PC-3 (cell line): ENCODE data around the gene MGP. TPM values are rescaled to one million over a fixed set of nuclear protein-coding genes. Genes with fewer than 3 reads are reported as not detected.

ENCODE experiments used
- ATAC-seq: fragments of 200-7000 bp; cut with Tn5 transposase; 2 replicates; pipeline ENCODE4 v1.9.1; 2020; ENCODE audit warnings: mild to moderate bottlenecking, moderate library complexity
- BruUV-seq: library from RNA; stranded (reverse); fragments of 400-500 nt; replicated peaks from 2 replicates; lab custom pipeline; 2021; lab: Mats Ljungman, UMichigan
- CTCF ChIA-PET: fragments of 300-600 bp; sonication (Branson Sonifier 250); formaldehyde crosslinking; loops from one replicate; lab custom pipeline; 2022; ENCODE audit warnings: antibody characterized with exemption; lab: Charles Lee
- POLR2A ChIA-PET: fragments of 300-600 bp; sonication (Branson Sonifier 250); formaldehyde crosslinking; loops from one replicate; lab custom pipeline; 2022; ENCODE audit warnings: antibody characterized with exemption; ENCODE audit not compliant: unreplicated experiment; lab: Charles Lee
- DNase-seq: peaks from one replicate; pipeline ENCODE4 v3.0.0-alpha.2; 2015
- H2AFZ ChIP-seq: fragments of 300-600 bp; sonication (generic); 2 replicates; pipeline ENCODE4 v1.6.0; 2016; ENCODE audit warnings: antibody characterized with exemption, low read length
- H3F3A ChIP-seq: fragments of 300-600 bp; sonication (generic); one replicate; pipeline ENCODE4 v1.6.0; 2017; ENCODE audit warnings: antibody characterized with exemption, low read length, control low read depth, mild to moderate bottlenecking; ENCODE audit not compliant: unreplicated experiment
- H3K27ac ChIP-seq: fragments of 300-600 bp; sonication (generic); 2 replicates; pipeline ENCODE4 v1.5.1; 2016; ENCODE audit warnings: mild to moderate bottlenecking, low read length
- H3K27me3 ChIP-seq: fragments of 300-600 bp; sonication (generic); 2 replicates; pipeline ENCODE4 v1.6.1; 2016; ENCODE audit warnings: low read length, mixed read lengths
- H3K36me3 ChIP-seq: fragments of 300-600 bp; sonication (generic); 2 replicates; pipeline ENCODE4 v1.6.1; 2016; ENCODE audit warnings: low read depth, mixed run types, low read length, mixed read lengths
- H3K4me1 ChIP-seq: fragments of 300-600 bp; sonication (generic); 2 replicates; pipeline ENCODE4 v1.5.1; 2016; ENCODE audit warnings: low read length; ENCODE audit not compliant: insufficient read depth
- H3K4me2 ChIP-seq: fragments of 300-600 bp; sonication (generic); 2 replicates; pipeline ENCODE4 v1.6.0; 2016; ENCODE audit warnings: low read length
- H3K4me3 ChIP-seq: fragments of 300-600 bp; sonication (generic); 2 replicates; pipeline ENCODE4 v1.5.1; 2016; ENCODE audit warnings: mild to moderate bottlenecking, low read length, mixed read lengths
- H3K79me2 ChIP-seq: fragments of 300-600 bp; sonication (generic); 2 replicates; pipeline ENCODE4 v1.6.1; 2017; ENCODE audit warnings: low read length, mixed read lengths
- H3K9ac ChIP-seq: fragments of 300-600 bp; sonication (generic); 2 replicates; pipeline ENCODE4 v1.6.0; 2016; ENCODE audit warnings: mild to moderate bottlenecking, low read length
- H3K9me2 ChIP-seq: fragments of 300-600 bp; sonication (generic); replicated peaks from 2 replicates; pipeline ENCODE4 v1.6.1; 2016; ENCODE audit warnings: mixed run types, low read length, mixed read lengths
- H3K9me3 ChIP-seq: fragments of 300-600 bp; sonication (generic); 2 replicates; pipeline ENCODE4 v1.6.1; 2016; ENCODE audit warnings: low read length, mixed read lengths
- H4K20me1 ChIP-seq: fragments of 300-600 bp; sonication (generic); 2 replicates; pipeline ENCODE4 v1.6.1; 2016; ENCODE audit warnings: low read length, mixed read lengths
- EZH2 ChIP-seq: fragments of 300-600 bp; sonication (generic); IDR thresholded peaks from one replicate; pipeline ENCODE4 v1.6.1; 2017; ENCODE audit warnings: antibody characterized with exemption, mild to moderate bottlenecking, low read length; ENCODE audit not compliant: unreplicated experiment
- EZH2phosphoT487 ChIP-seq: fragments of 300-600 bp; sonication (generic); IDR thresholded peaks from 2 replicates; pipeline ENCODE4 v1.6.1; 2018; ENCODE audit warnings: mild to moderate bottlenecking, antibody characterized with exemption, low read length, borderline replicate concordance
- intact Hi-C: fragments of 100-400 bp; cut with micrococcal nuclease; formaldehyde crosslinking; loops from 2 replicates; pipeline ENCODE4 v1.9.0; 2023
- total RNA-seq: library from RNA; depleted of rRNA; stranded (reverse); fragments of >200 nt; gene quantifications from 2 replicates; pipeline ENCODE4 v1.2.3, GENCODE V29; 2014; rRNA removed
- TF ChIP-seq, protein P1 (sequence below): fragments of 300-600 bp; sonication (generic); conservative IDR thresholded peaks from 2 replicates; pipeline ENCODE4 v1.5.1; 2017; ENCODE audit warnings: antibody characterized with exemption, low read depth, mild to moderate bottlenecking, low read length

MGP gene
- total RNA-seq, 1 experiment from 2014 or later: 0.22 TPM

GRCh38 chr12:14834509-14834908, 51.1 kb downstream of the MGP start:
- Histone ChIP-seq H3K9ac (no peak overlapping the region), H2AFZ (no peak overlapping the region), H3K9me2 (no peaks in the 10 kb centered on the region), H3K4me1 (peaks cover 24% of the 10 kb centered on the region), H3K4me2 (no peak overlapping the region), H3K4me3 (no peak overlapping the region), H3K27me3 (no peaks in the 10 kb centered on the region), H3K9me3 (no peaks in the 10 kb centered on the region), H3K79me2 (no peaks in the 10 kb centered on the region), H3K27ac (no peak overlapping the region), H3K36me3 (no peaks in the 10 kb centered on the region), H4K20me1 (no peaks in the 10 kb centered on the region), H3F3A (peaks cover 5% of the 10 kb centered on the region)
- DNase-seq (no peak), ATAC-seq (no peak)
- POLR2A ChIA-PET: no interaction called here
- CTCF ChIA-PET: no interaction called here
- intact Hi-C loops: no loop called here
- BruUV-seq: no TSS peak
- no peak for TF ChIP-seq EZH2phosphoT487
- TF ChIP-seq, protein P1, sequence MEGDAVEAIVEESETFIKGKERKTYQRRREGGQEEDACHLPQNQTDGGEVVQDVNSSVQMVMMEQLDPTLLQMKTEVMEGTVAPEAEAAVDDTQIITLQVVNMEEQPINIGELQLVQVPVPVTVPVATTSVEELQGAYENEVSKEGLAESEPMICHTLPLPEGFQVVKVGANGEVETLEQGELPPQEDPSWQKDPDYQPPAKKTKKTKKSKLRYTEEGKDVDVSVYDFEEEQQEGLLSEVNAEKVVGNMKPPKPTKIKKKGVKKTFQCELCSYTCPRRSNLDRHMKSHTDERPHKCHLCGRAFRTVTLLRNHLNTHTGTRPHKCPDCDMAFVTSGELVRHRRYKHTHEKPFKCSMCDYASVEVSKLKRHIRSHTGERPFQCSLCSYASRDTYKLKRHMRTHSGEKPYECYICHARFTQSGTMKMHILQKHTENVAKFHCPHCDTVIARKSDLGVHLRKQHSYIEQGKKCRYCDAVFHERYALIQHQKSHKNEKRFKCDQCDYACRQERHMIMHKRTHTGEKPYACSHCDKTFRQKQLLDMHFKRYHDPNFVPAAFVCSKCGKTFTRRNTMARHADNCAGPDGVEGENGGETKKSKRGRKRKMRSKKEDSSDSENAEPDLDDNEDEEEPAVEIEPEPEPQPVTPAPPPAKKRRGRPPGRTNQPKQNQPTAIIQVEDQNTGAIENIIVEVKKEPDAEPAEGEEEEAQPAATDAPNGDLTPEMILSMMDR: no peak
- no peak for TF ChIP-seq EZH2

- intact Hi-C loops: no loop called here
- Histone ChIP-seq H3K27ac (no peak overlapping the region), H3K79me2 (no peaks in the 10 kb centered on the region), H3K9me3 (no peaks in the 10 kb centered on the region), H3K4me3 (no peak overlapping the region), H2AFZ (no peak overlapping the region), H3K27me3 (no peaks in the 10 kb centered on the region), H4K20me1 (no peaks in the 10 kb centered on the region), H3K4me1 (peaks cover 24% of the 10 kb centered on the region), H3K36me3 (no peaks in the 10 kb centered on the region), H3K9me2 (no peaks in the 10 kb centered on the region), H3K9ac (no peak overlapping the region), H3F3A (peaks cover 5% of the 10 kb centered on the region), H3K4me2 (no peak overlapping the region)
- BruUV-seq: no TSS peak
- DNase-seq (no peak), ATAC-seq (no peak)
- POLR2A ChIA-PET: no interaction called here
- CTCF ChIA-PET: no interaction called here
- TF ChIP-seq EZH2phosphoT487: no peak
- TF ChIP-seq EZH2: no peak
- TF ChIP-seq, protein P1: no peak
Measured at GRCh38 chr12:14833952-14834351, 51.7 kb downstream of the MGP start.

GRCh38 chr12:14833336-14833735, 52.3 kb downstream of the MGP start:
- peaks cover 5% of the 10 kb centered on the region for H3F3A ChIP-seq
- H2AFZ ChIP-seq: no peak overlapping the region
- no peak overlapping the region for H3K4me2 ChIP-seq
- no peaks in the 10 kb centered on the region for H3K9me3 ChIP-seq
- peaks cover 24% of the 10 kb centered on the region for H3K4me1 ChIP-seq
- ChIA-PET POLR2A (no interaction called here), CTCF (interaction anchor here (0.6 kb wide), 1 partner anchor 64 kb away, joined by 3 read pairs; no protein-coding TSS in a partner anchor)
- H3K36me3 ChIP-seq: no peaks in the 10 kb centered on the region
- H3K4me3 ChIP-seq: no peak overlapping the region
- intact Hi-C loops: no loop called here
- ATAC-seq (no peak), DNase-seq (no peak)
- no peaks in the 10 kb centered on the region for H4K20me1 ChIP-seq
- H3K27me3 ChIP-seq: no peaks in the 10 kb centered on the region
- BruUV-seq: no TSS peak
- no peak overlapping the region for H3K27ac ChIP-seq
- TF ChIP-seq EZH2phosphoT487 (no peak), EZH2 (no peak)
- TF ChIP-seq, protein P1: no peak
- no peak overlapping the region for H3K9ac ChIP-seq
- no peaks in the 10 kb centered on the region for H3K79me2 ChIP-seq
- no peaks in the 10 kb centered on the region for H3K9me2 ChIP-seq

Other genes starting within 250 kb of the MGP start
- not detected in 2 replicates for gene GUCY2C, start 189.3 kb downstream of the MGP start, total RNA-seq
- 20.0 and 21.4 TPM in 2 replicates for gene WBP11, start 82.4 kb downstream of the MGP start, total RNA-seq
- gene C12orf60, start 82.2 kb downstream of the MGP start, total RNA-seq: 0.29 and 0.47 TPM in 2 replicates
- gene SMCO3, start 71.7 kb downstream of the MGP start, total RNA-seq: not detected in 2 replicates
- gene ART4, start 42.3 kb downstream of the MGP start, total RNA-seq: not detected in 2 replicates
- gene ERP27, start 52.7 kb upstream of the MGP start, total RNA-seq: not detected in 2 replicates
- 10.4 and 12.4 TPM in 2 replicates for gene ARHGDIB, start 75.7 kb upstream of the MGP start, total RNA-seq
- gene PDE6H, start 87.2 kb upstream of the MGP start, total RNA-seq: not detected in 2 replicates